ENCODE measurements around the gene CELF2. TPM values are rescaled to one million over a fixed set of nuclear protein-coding genes. Genes with fewer than 3 reads are reported as not detected.

CELF2 gene
- total RNA-seq, 4 donors from 2014 or later: 27.0 to 44.1 (median 31.3) TPM

GRCh38 chr10:11381023-11381422, 363.4 kb downstream of the CELF2 start:
- intact Hi-C loops (cut with DNase I; ENCODE audit: low total_unique reads) (no loop called here), in situ Hi-C loops (cut with MboI; ENCODE audit: low pct_ligation_motif_present in 1 of 4, low pct_unique_long_range_greater_than_20kb in 1 of 4, low sequenced_read_pairs in 3 of 4) (no loop called here)
- H3K9me3 ChIP-seq: no peaks in the 10 kb centered on the region
- H3K4me1 ChIP-seq: no peaks in the 10 kb centered on the region
- H3K36me3 ChIP-seq: no peaks in the 10 kb centered on the region
- TF ChIP-seq POLR2AphosphoS5 (IDR thresholded peaks at IDR 0.05) (no peak), EP300 (IDR thresholded peaks at IDR 0.05; ENCODE audit: low read depth) (no peak), POLR2A (IDR thresholded peaks at IDR 0.05) (no peak), CTCF (IDR thresholded peaks at IDR 0.05) (no peak)
- DNase-seq: no peak
- no peak overlapping the region for H3K4me3 ChIP-seq
- no peak overlapping the region for H3K27ac ChIP-seq
- H3K27me3 ChIP-seq: no peaks in the 10 kb centered on the region
- WGBS, 2 donors (ENCODE audit: low coverage in 1 of 2): 69 to 93% methylated on average over 3 to 7 of the region's 7 CpGs

DNA sequence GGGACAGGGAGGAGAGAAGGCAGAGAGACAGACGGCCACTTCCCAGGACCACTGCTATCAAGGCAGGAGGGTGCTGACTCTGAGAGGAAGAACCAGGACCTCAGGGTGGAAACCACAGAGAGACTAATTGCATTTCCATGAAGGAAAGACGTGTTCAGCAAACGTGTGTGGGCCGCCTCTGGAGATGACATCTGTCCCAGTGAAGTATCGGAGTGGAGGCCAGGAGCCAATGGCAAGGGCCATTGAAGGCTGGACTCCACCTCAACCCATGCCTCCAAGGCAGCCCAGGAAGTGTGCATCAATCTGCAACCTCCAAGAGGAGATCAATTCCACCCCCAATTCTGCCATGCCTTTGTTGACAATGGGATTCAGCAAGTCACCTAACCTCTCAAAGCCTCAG, 363.8 kb downstream of the CELF2 start:
- Histone ChIP-seq H3K27me3 (no peaks in the 10 kb centered on the region), H3K4me1 (no peaks in the 10 kb centered on the region), H3K36me3 (no peaks in the 10 kb centered on the region), H3K9me3 (no peaks in the 10 kb centered on the region), H3K27ac (no peak overlapping the region), H3K4me3 (no peak overlapping the region)
- in situ Hi-C loops (cut with MboI; ENCODE audit: low pct_ligation_motif_present in 1 of 4, low pct_unique_long_range_greater_than_20kb in 1 of 4, low sequenced_read_pairs in 3 of 4): no loop called here
- TF ChIP-seq POLR2A (IDR thresholded peaks at IDR 0.05) (no peak), POLR2AphosphoS5 (IDR thresholded peaks at IDR 0.05) (no peak), EP300 (IDR thresholded peaks at IDR 0.05; ENCODE audit: low read depth) (no peak), CTCF (IDR thresholded peaks at IDR 0.05) (no peak)
- 82% methylated on average over 5 of the region's 5 CpGs; no CpG with 5 or more reads in 1 of the 2 donors for WGBS, 2 donors (ENCODE audit: low coverage in 1 of 2)
- no peak for DNase-seq
- intact Hi-C loops (cut with DNase I; ENCODE audit: low total_unique reads): no loop called here

GRCh38 chr10:11382187-11382586, 364.5 kb downstream of the CELF2 start:
- Histone ChIP-seq H3K4me1 (no peaks in the 10 kb centered on the region), H3K4me3 (no peak overlapping the region), H3K36me3 (no peaks in the 10 kb centered on the region), H3K27ac (no peak overlapping the region), H3K27me3 (no peaks in the 10 kb centered on the region), H3K9me3 (no peaks in the 10 kb centered on the region)
- TF ChIP-seq POLR2AphosphoS5 (IDR thresholded peaks at IDR 0.05) (no peak), EP300 (IDR thresholded peaks at IDR 0.05; ENCODE audit: low read depth) (no peak), CTCF (IDR thresholded peaks at IDR 0.05) (no peak), POLR2A (IDR thresholded peaks at IDR 0.05) (no peak)
- intact Hi-C loops (cut with DNase I; ENCODE audit: low total_unique reads) (no loop called here), in situ Hi-C loops (cut with MboI; ENCODE audit: low pct_ligation_motif_present in 1 of 4, low pct_unique_long_range_greater_than_20kb in 1 of 4, low sequenced_read_pairs in 3 of 4) (no loop called here)
- 86 to 100% methylated on average over 2 to 10 of the region's 10 CpGs for WGBS, 2 donors (ENCODE audit: low coverage in 1 of 2)
- DNase-seq: no peak

DNA sequence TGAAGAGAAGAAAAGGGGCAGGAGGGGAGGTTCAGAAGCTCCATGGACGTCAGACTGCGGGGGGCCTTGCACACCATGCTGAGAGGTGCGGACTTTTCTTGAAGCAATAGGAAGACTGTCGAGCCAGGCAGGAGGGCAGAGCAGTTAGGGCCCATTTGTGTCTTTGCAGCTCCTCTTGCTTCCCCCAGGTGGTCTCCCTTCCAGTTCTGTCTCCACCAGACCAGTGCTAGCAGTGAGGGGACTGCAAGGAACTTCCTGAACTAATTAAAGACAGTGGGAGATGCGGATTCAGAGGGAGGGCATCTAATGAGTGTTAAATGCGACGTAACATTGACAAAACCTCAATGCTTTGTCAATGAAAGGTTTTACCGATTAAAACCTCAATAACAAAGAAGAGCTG, 368.4 kb downstream of the CELF2 start:
- no peaks in the 10 kb centered on the region for H3K27me3 ChIP-seq
- TF ChIP-seq CTCF (IDR thresholded peaks at IDR 0.05) (no peak), POLR2AphosphoS5 (IDR thresholded peaks at IDR 0.05) (no peak), EP300 (IDR thresholded peaks at IDR 0.05; ENCODE audit: low read depth) (no peak), POLR2A (IDR thresholded peaks at IDR 0.05) (no peak)

More for the DNA sequence above, 368.4 kb downstream of the CELF2 start:
- Histone ChIP-seq H3K27ac (no peak overlapping the region), H3K36me3 (no peaks in the 10 kb centered on the region), H3K4me1 (no peaks in the 10 kb centered on the region), H3K4me3 (no peak overlapping the region), H3K9me3 (no peaks in the 10 kb centered on the region)
- 80 to 94% methylated on average over 4 to 8 of the region's 8 CpGs for WGBS, 2 donors (ENCODE audit: low coverage in 1 of 2)
- intact Hi-C loops (cut with DNase I; ENCODE audit: low total_unique reads) (no loop called here), in situ Hi-C loops (cut with MboI; ENCODE audit: low pct_ligation_motif_present in 1 of 4, low pct_unique_long_range_greater_than_20kb in 1 of 4, low sequenced_read_pairs in 3 of 4) (no loop called here)
- DNase-seq: no peak
